B cell (primary cell): ENCODE results near the gene CD1D.
"Not testable (repeated sequence)": the region's sequence is repeated elsewhere in the genome, so short reads cannot be mapped to it uniquely, and the experiment has no call there.

Source experiments
- CTCF ChIP-seq: fragments of 200-600 bp; IDR thresholded peaks from one replicate; pipeline ENCODE4 v1.8.0; 2022; ENCODE audit warnings: antibody characterized with exemption, mild to moderate bottlenecking
- EZH2 ChIP-seq: IDR thresholded peaks from 2 replicates; pipeline ENCODE4 v1.6.1; 2012; ENCODE audit warnings: borderline replicate concordance, low read depth, mild to moderate bottlenecking, moderate library complexity, low read length; ENCODE audit not compliant: insufficient read depth, poor library complexity, severe bottlenecking

- not testable (repeated sequence) for TF ChIP-seq CTCF, EZH2
Observed at GRCh38 chr1:158175915-158176314, 4.8 kb upstream of the CD1D start.
